ENCODE results near the gene RPL13. TPM values are rescaled to one million over a fixed set of nuclear protein-coding genes. Genes with fewer than 3 reads are reported as not detected.
A peak's percentile ranks its signal among the peaks of the same experiment; 100 is the strongest.

The RPL13 gene
- total and polyA plus RNA-seq, 2 of the 13 experiments (the other 11 are each of a cell fraction or from before 2014, with no cell fraction given): 2,988 to 4,411 TPM

DNA sequence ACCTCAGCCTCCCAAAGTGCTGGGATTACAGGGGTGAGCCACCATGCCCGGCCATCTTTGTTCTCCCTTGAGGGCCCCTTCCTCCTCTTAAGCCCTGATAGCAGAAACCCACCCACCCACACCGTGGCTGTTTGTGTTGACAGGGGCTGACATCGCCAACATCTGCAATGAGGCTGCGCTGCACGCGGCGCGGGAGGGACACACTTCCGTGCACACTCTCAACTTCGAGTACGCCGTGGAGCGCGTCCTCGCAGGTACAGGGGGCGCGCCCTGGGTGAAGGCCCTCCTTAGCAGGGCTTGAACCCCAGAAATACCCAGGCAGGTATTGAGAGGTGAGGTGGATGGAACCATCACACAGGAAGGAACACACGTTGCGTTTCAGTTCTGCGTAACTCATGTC, 12.6 kb upstream of the RPL13 start:
- H3K27ac ChIP-seq (ENCODE audit: extremely low read length, insufficient read depth, low read length): no peak overlapping the region
- DNase-seq (ENCODE audit: low spot score) (no peak), ATAC-seq (no peak), FAIRE-seq (no peak)
- peaks cover 35% of the 10 kb centered on the region for H3K4me1 ChIP-seq (ENCODE audit: insufficient read depth, low read length)
- in situ Hi-C loops (cut with HindIII; ENCODE audit: extremely low pct_ligation_motif_present, low pct_unique_long_range_greater_than_20kb): no loop called here
- H4K20me1 ChIP-seq (ENCODE audit: insufficient read depth, low read length): peaks cover 5% of the 10 kb centered on the region; the same call in 1 of the 2 replicates
- H3K9me3 ChIP-seq (ENCODE audit: low read length): no peaks in the 10 kb centered on the region
- H3K36me3 ChIP-seq (replicated peaks in 1 of 2; ENCODE audit: control insufficient read depth in 1 of 2, insufficient read depth in 2 of 2, low read length in 2 of 2): peaks cover 28 to 53% of the 10 kb centered on the region in 2 experiments
- H3K9ac ChIP-seq (ENCODE audit: insufficient read depth, low read depth, low read length): no peak overlapping the region
- TF ChIP-seq, protein P1, sequence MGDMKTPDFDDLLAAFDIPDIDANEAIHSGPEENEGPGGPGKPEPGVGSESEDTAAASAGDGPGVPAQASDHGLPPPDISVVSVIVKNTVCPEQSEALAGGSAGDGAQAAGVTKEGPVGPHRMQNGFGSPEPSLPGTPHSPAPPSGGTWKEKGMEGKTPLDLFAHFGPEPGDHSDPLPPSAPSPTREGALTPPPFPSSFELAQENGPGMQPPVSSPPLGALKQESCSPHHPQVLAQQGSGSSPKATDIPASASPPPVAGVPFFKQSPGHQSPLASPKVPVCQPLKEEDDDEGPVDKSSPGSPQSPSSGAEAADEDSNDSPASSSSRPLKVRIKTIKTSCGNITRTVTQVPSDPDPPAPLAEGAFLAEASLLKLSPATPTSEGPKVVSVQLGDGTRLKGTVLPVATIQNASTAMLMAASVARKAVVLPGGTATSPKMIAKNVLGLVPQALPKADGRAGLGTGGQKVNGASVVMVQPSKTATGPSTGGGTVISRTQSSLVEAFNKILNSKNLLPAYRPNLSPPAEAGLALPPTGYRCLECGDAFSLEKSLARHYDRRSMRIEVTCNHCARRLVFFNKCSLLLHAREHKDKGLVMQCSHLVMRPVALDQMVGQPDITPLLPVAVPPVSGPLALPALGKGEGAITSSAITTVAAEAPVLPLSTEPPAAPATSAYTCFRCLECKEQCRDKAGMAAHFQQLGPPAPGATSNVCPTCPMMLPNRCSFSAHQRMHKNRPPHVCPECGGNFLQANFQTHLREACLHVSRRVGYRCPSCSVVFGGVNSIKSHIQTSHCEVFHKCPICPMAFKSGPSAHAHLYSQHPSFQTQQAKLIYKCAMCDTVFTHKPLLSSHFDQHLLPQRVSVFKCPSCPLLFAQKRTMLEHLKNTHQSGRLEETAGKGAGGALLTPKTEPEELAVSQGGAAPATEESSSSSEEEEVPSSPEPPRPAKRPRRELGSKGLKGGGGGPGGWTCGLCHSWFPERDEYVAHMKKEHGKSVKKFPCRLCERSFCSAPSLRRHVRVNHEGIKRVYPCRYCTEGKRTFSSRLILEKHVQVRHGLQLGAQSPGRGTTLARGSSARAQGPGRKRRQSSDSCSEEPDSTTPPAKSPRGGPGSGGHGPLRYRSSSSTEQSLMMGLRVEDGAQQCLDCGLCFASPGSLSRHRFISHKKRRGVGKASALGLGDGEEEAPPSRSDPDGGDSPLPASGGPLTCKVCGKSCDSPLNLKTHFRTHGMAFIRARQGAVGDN (CRISPR knock-in tag; IDR thresholded peaks at IDR 0.05): peak; percentile 20; the same call in 1 of the 2 replicates
- TF ChIP-seq ARNT (IDR thresholded peaks at IDR 0.05): no peak
- H3K27me3 ChIP-seq (ENCODE audit: control insufficient read depth in 1 of 2, insufficient read depth in 2 of 2, low read length in 2 of 2): no peaks in the 10 kb centered on the region
- CTCF ChIA-PET (ENCODE audit: low intra/inter-chr PET ratio, low total read pairs): no interaction called here
- no peaks in the 10 kb centered on the region for H3K79me2 ChIP-seq (ENCODE audit: insufficient read depth, low read length)
- POLR2A ChIA-PET: no interaction called here
- no peak overlapping the region for H2AFZ ChIP-seq (ENCODE audit: low read length)
- no peak overlapping the region for H3K4me2 ChIP-seq (ENCODE audit: low read depth, low read length)
- no peak overlapping the region for H3K4me3 ChIP-seq (replicated peaks in 1 of 3; ENCODE audit: insufficient read depth in 1 of 3, low read depth in 2 of 3, low read length in 3 of 3)
- BruUV-seq (replicated peaks): no TSS peak
- intact Hi-C loops (cut with micrococcal nuclease; ENCODE audit: unreplicated experiment): no loop called here
- over 99% methylated on average over 20 of the region's 20 CpGs for WGBS (ENCODE audit: low lambda C conversion rate)

DNA sequence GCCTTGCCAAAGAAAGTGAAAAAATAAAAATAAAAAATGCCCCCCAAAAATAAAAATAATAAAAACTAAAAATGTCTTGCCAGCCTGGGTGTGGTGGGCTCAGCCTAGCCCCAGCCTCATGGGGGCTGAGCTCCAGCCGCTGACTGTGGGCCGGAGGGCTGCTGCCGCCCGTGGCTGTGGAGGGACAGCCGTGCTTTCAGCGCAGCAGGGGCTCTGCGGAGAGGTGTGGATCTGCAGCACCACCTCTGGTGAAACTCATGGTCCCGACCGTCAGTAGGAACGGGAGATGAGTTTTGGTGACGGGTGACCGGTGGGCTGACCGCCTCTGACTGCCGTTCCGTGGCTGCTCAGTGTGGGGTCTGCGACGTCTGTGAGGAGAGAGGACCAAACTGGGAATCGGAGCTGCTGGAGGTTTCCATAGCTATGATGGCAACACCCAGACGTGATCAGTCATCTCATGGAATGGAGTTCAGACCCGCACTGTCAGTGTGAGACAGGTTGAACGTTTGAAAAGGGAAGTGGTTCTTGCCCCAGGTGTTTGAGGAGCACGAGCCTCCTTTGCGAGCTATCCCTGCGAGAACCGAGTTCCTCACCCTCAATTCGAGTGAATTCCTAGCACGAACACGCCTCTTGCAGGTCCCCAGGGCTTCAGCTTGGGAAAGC, 12.0 kb upstream of the RPL13 start:
- CTCF ChIA-PET (ENCODE audit: low intra/inter-chr PET ratio, low total read pairs): no interaction called here
- no peak overlapping the region for H3K9ac ChIP-seq (ENCODE audit: insufficient read depth, low read depth, low read length)
- POLR2A ChIA-PET: no interaction called here
- peaks cover 34% of the 10 kb centered on the region for H3K4me1 ChIP-seq (ENCODE audit: insufficient read depth, low read length)
- FAIRE-seq (no peak), ATAC-seq (no peak), DNase-seq (ENCODE audit: low spot score) (no peak)
- no peak overlapping the region for H3K4me3 ChIP-seq (replicated peaks in 1 of 3; ENCODE audit: insufficient read depth in 1 of 3, low read depth in 2 of 3, low read length in 3 of 3)
- H3K27ac ChIP-seq (ENCODE audit: extremely low read length, insufficient read depth, low read length): no peak overlapping the region
- H3K9me3 ChIP-seq (ENCODE audit: low read length): no peaks in the 10 kb centered on the region
- H3K4me2 ChIP-seq (ENCODE audit: low read depth, low read length): no peak overlapping the region
- H3K79me2 ChIP-seq (ENCODE audit: insufficient read depth, low read length): no peaks in the 10 kb centered on the region
- TF ChIP-seq ZNF788 (CRISPR knock-in tag; IDR thresholded peaks at IDR 0.05; ENCODE audit: borderline replicate concordance): no peak
- TF ChIP-seq AGO2 (optimal IDR thresholded peaks at IDR 0.05; ENCODE audit: low read depth, low read length): peak; percentile 63
- no peak for TF ChIP-seq MIXL1 (CRISPR knock-in tag; IDR thresholded peaks at IDR 0.05)
- no peak for TF ChIP-seq KMT2A (CRISPR knock-in tag; IDR thresholded peaks at IDR 0.05)
- TF ChIP-seq ZNF749 (CRISPR knock-in tag; IDR thresholded peaks at IDR 0.05; ENCODE audit: borderline replicate concordance): no peak
- TF ChIP-seq KDM6A (CRISPR knock-in tag; IDR thresholded peaks at IDR 0.05; ENCODE audit: low read depth): no peak
- no TSS peak for BruUV-seq (replicated peaks)
- H3K27me3 ChIP-seq (ENCODE audit: control insufficient read depth in 1 of 2, insufficient read depth in 2 of 2, low read length in 2 of 2): no peaks in the 10 kb centered on the region
- intact Hi-C loops (cut with micrococcal nuclease; ENCODE audit: unreplicated experiment) (no loop called here), in situ Hi-C loops (cut with HindIII; ENCODE audit: extremely low pct_ligation_motif_present, low pct_unique_long_range_greater_than_20kb) (no loop called here)
- 96% methylated on average over 27 of the region's 28 CpGs for WGBS (ENCODE audit: low lambda C conversion rate)
- H3K36me3 ChIP-seq (replicated peaks in 1 of 2; ENCODE audit: control insufficient read depth in 1 of 2, insufficient read depth in 2 of 2, low read length in 2 of 2): peaks cover 30 to 59% of the 10 kb centered on the region in 2 experiments
- peaks cover 5% of the 10 kb centered on the region; the same call in 1 of the 2 replicates for H4K20me1 ChIP-seq (ENCODE audit: insufficient read depth, low read length)
- H2AFZ ChIP-seq (ENCODE audit: low read length): no peak overlapping the region
